H1 (cell line): ENCODE data around the gene CELSR1. TPM values are rescaled to one million over a fixed set of nuclear protein-coding genes. Genes with fewer than 3 reads are reported as not detected.

Experiments used
- BACH1 ChIP-seq: IDR thresholded peaks from 2 replicates; pipeline ENCODE4 v1.6.1; 2012; ENCODE audit warnings: low read length, improper control_type of control experiment
- NANOG ChIP-seq: IDR thresholded peaks from 2 replicates; pipeline ENCODE4 v1.6.1; 2011; ENCODE audit warnings: low read length, low read depth, mild to moderate bottlenecking, inconsistent platforms; ENCODE audit not compliant: insufficient read depth, poor library complexity, severe bottlenecking
- polyA plus RNA-seq, 7 experiments: library from polyadenylated mRNA; depleted of rRNA in 3 of 7; stranded (reverse) in 5 of 7; unstranded in 2 of 7; fragments of >200 nt in 5 of 7; fragments of 200-250 nt in 2 of 7; gene quantifications; 1 replicate in 5 of 7; 2 replicates in 1 of 7; 4 replicates in 1 of 7; pipeline versions ENCODE4 v1.2.1 to v1.2.3, GENCODE V29; 2011 to 2013; ENCODE audit warnings: missing spikeins in 2 of 7, mixed read lengths in 2 of 7
- total RNA-seq: library from RNA; stranded (reverse); fragmentation: NEBNext Ultra II Directional; extraction: Animal tissue kit (Norgen Biotek cat#: 25700); gene quantifications from 2 replicates; pipeline ENCODE4 v1.2.1, GENCODE V29; 2021

CELSR1 gene
- total and polyA plus RNA-seq, 2 of the 8 experiments (the other 6 are each of a cell fraction or from before 2014, with no cell fraction given): 9.0 to 12.4 TPM

- TF ChIP-seq NANOG (no peak), BACH1 (no peak)
Measured at GRCh38 chr22:46319319-46319718, 218.1 kb downstream of the CELSR1 start (continued).
